Keratinocyte (primary cell): ENCODE data around the gene SCN1B.

Experiments used
- CTCF ChIP-seq, 3 experiments: IDR thresholded peaks in 1 of 3; conservative IDR thresholded peaks in 1 of 3; optimal IDR thresholded peaks in 1 of 3; 2 replicates in 2 of 3; 3 replicates in 1 of 3; pipeline versions ENCODE3 to v1.5.1; 2011; ENCODE audit warnings: low read length in 3 of 3, mild to moderate bottlenecking in 3 of 3, moderate library complexity in 2 of 3, control low read depth in 1 of 3, inconsistent platforms in 1 of 3; ENCODE audit not compliant: insufficient read depth in 2 of 3; ENCODE audit errors: extremely low read depth in 1 of 3
- EZH2 ChIP-seq: IDR thresholded peaks from one replicate; pipeline ENCODE4 v1.6.1; 2012; ENCODE audit warnings: inconsistent platforms, mild to moderate bottlenecking, low read length, moderate library complexity

GRCh38 chr19:35052599-35053190, 22.4 kb downstream of the SCN1B start:
- no peak for TF ChIP-seq CTCF (optimal IDR thresholded peaks at IDR 0.05 in 1 of 3, IDR thresholded peaks at IDR 0.05 in 1 of 3, conservative IDR thresholded peaks at IDR 0.05 in 1 of 3; ENCODE audit: extremely low read depth in 1 of 3, insufficient read depth in 2 of 3, low read length in 3 of 3)
- TF ChIP-seq EZH2, result no peak
